Hepatocyte (in vitro differentiated cells): Measurements from ENCODE around the gene EQTN.

Experiments
- EZH2 ChIP-seq: fragments of 200-600 bp; sonication (generic); IDR thresholded peaks from 2 replicates; pipeline ENCODE4 v1.6.1; 2016; ENCODE audit warnings: antibody characterized with exemption, mild to moderate bottlenecking, borderline replicate concordance
- TF ChIP-seq, protein P1 (sequence below): fragments of 200-600 bp; sonication (generic); IDR thresholded peaks from 2 replicates; pipeline ENCODE4 v1.5.1; 2016; ENCODE audit warnings: antibody characterized with exemption, mild to moderate bottlenecking; ENCODE audit not compliant: poor library complexity

- TF ChIP-seq, protein P1, sequence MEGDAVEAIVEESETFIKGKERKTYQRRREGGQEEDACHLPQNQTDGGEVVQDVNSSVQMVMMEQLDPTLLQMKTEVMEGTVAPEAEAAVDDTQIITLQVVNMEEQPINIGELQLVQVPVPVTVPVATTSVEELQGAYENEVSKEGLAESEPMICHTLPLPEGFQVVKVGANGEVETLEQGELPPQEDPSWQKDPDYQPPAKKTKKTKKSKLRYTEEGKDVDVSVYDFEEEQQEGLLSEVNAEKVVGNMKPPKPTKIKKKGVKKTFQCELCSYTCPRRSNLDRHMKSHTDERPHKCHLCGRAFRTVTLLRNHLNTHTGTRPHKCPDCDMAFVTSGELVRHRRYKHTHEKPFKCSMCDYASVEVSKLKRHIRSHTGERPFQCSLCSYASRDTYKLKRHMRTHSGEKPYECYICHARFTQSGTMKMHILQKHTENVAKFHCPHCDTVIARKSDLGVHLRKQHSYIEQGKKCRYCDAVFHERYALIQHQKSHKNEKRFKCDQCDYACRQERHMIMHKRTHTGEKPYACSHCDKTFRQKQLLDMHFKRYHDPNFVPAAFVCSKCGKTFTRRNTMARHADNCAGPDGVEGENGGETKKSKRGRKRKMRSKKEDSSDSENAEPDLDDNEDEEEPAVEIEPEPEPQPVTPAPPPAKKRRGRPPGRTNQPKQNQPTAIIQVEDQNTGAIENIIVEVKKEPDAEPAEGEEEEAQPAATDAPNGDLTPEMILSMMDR = no peak
- no peak for TF ChIP-seq EZH2
These were observed 44.1 kb upstream of the EQTN start for GRCh38 chr9:27340961-27341511.
